SIG-M5 (cell line): ENCODE results near the gene TIMM44.
"Not testable (repeated sequence)": the region's sequence is repeated elsewhere in the genome, so short reads cannot be mapped to it uniquely, and the experiment has no call there.

Experiments
- DNase-seq: peaks from one replicate; lab custom pipeline; 2025; lab: John Stamatoyannopoulos, UW

Gene TIMM44

GRCh38 chr19:7976461-7976860, 33.0 kb upstream of the TIMM44 start:
- no peak for DNase-seq

- no peak for DNase-seq
These were observed 31.6 kb upstream of the TIMM44 start for GRCh38 chr19:7975037-7975436.

- no peak for DNase-seq
These were observed 30.4 kb upstream of the TIMM44 start for GRCh38 chr19:7973883-7974282.

- no peak for DNase-seq
These were observed 28.4 kb upstream of the TIMM44 start for GRCh38 chr19:7971553-7972520.

- no peak for DNase-seq
These were observed 27.4 kb upstream of the TIMM44 start for GRCh38 chr19:7970716-7971448.

GRCh38 chr19:7969555-7969939, 26.1 kb upstream of the TIMM44 start:
- no peak for DNase-seq

GRCh38 chr19:7968796-7969554, 25.5 kb upstream of the TIMM44 start:
- no peak for DNase-seq

GRCh38 chr19:7968008-7968795, 24.7 kb upstream of the TIMM44 start:
- DNase-seq, result no peak

GRCh38 chr19:7965921-7966665, 22.6 kb upstream of the TIMM44 start:
- DNase-seq, result no peak

- DNase-seq, result no peak
These were observed 21.9 kb upstream of the TIMM44 start for GRCh38 chr19:7965259-7965841.

GRCh38 chr19:7963566-7963965, 20.1 kb upstream of the TIMM44 start:
- DNase-seq, result no peak

GRCh38 chr19:7962644-7963268, 19.3 kb upstream of the TIMM44 start:
- DNase-seq, result no peak

GRCh38 chr19:7961920-7962626, 18.6 kb upstream of the TIMM44 start:
- no peak for DNase-seq

- DNase-seq, result not testable (repeated sequence)
These were observed 17.6 kb upstream of the TIMM44 start for GRCh38 chr19:7961082-7961481.

- no peak for DNase-seq
These were observed 15.7 kb upstream of the TIMM44 start for GRCh38 chr19:7959211-7959610.

- no peak for DNase-seq
These were observed 12.2 kb upstream of the TIMM44 start for GRCh38 chr19:7955696-7956095.

GRCh38 chr19:7953576-7953975, 10.1 kb upstream of the TIMM44 start:
- DNase-seq, result no peak

GRCh38 chr19:7953060-7953459, 9.6 kb upstream of the TIMM44 start:
- DNase-seq, result no peak

- no peak for DNase-seq
These were observed 4.5 kb upstream of the TIMM44 start for GRCh38 chr19:7947939-7948338.
